Stimulated activated CD8-positive, alpha-beta memory T cell treated with anti-CD3 and anti-CD28 coated beads, Interleukin-2, amount 100 ng/mL, for 48 hours (primary cell): ENCODE data around the gene MAP2K4.
"Not testable (repeated sequence)": the region's sequence is repeated elsewhere in the genome, so short reads cannot be mapped to it uniquely, and the experiment has no call there.

Experiments used
- DNase-seq, 2 donors: peaks; one replicate each; pipeline ENCODE4 v3.0.0-alpha.2; 2020; ENCODE audit warnings: low read depth in 2 of 2

The MAP2K4 gene

DNA sequence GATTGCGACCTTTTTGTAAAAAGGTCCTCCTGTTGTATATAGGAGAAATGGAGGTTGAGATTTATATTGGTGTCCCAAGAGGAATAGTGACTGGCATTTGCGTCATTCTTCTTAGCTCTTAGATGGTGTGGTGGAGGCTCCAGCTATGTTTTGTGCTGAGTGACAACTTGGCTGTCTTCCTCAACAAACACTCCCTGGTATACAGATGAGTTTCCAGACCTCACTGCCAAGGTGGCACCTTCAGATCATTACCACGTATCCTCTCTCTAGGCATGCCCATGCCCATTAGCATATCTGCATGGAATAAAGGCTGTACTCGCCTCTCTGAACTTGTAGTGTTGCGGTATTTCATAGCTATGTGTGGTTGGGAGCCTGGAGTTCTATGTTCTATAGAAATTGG, 120.0 kb downstream of the MAP2K4 start:
- no peak for DNase-seq

DNA sequence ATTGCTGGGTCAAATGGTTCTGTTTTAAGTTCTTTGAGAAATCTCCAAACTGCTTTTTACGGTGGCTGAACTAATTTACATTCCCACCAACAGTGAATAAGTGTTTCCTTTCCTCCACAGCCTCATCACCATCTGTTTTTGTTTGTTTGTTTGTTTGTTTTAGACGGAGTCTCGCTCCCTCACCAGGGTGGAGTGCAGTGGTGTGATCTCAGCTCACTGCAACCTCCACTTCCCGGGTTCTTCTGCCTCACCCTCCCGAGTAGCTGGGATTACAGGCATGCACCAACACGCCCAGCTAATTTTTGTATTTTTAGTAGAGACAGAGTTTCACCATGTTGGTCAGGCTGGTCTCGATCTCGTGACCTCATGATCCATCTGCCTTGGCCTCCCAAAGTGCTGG, 141.5 kb downstream of the MAP2K4 start:
- not testable (repeated sequence) for DNase-seq

DNA sequence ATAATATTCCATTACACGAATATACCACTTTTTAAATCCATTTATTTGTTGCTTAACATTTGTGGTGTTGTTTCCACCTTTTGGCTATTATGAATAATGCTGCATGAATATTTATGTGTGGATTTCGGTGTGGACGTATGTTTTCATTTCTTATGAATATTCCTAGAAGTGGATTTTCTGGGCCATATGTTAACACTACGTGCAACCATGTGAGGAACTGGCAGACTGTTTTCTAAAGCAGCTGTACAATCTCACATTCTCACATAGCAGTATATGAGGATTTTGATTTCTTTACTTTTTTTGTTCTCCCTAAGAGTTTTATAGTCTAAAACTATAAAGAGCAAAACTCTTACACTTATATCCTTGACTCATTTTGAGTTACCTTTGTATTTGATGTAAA, 143.4 kb downstream of the MAP2K4 start:
- DNase-seq = no peak

GRCh38 chr17:12178644-12179330, 158.1 kb downstream of the MAP2K4 start:
- no peak for DNase-seq

DNA sequence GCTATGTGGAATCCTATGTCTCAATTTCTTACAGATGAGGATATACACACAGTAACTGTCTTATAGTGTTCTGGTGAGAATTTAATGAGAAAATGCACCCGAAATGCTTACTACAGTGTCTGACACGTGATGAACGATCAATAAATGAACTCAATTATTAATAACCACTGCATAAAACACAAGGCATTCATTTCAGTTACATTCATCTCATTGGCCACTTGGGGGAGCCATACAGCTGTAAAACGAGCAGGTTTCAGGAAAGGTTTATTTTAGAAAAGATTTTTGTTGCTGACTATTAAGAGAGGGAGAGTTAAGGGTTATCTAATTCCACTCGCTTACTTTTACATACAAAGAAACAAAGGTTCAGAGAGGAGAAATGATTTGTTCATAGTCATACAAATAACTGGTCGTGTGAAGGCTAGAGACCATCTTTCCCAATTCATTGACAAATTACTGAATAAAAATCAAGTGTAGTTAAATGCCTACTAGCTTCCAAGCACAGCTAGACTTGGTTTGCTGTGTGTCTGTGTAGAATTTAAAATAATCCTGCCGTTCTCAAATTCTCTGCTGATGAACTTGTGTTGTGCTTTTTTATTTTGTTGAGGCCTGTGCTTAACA, 160.1 kb downstream of the MAP2K4 start:
- DNase-seq = no peak

DNA sequence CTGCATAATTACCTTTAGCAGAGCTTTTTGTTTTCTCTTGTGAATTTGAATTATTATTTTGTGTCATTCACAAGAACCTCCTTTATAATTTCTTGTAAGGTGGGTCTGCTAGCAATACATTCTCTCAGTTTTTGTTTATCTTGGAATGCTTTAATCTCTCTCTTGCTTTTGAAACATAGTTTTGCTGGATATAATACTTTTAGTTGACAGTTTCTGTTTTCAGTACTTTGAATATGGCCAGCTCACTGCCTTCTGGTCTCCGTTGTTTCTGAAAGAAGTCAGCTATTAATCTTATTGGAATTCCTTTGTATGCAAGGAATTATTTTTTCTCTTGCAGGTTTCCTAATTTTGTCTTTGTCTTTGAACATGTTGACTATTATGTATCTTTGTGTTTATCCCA, 167.0 kb downstream of the MAP2K4 start:
- DNase-seq = no peak

DNA sequence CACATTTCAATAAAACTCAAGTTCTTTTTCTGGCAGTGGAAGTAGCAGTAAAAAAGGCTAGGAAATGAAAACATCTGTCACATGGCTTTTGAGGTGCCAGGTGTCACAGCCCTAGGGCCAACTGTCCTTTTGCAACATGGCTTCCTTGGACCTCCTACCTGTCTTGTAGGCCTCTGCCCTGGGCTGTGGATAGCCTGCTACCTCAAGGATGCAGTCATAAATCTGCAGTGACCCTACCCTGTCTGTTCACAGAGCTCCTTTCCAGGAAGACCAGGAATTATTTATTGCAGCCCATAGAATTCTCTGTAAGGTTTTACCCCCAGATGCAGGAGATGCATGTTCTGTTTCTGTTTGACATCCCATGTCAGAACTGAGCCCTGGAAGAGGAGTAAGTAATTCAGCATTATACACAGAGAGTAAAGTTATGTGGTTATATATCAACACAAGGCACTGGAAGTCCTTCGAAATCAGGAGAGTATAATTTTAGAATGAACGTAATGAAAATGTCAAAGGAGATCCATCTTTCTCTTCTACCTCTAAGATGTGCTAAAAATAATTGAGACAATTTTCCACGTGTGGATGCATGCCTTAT, 172.6 kb downstream of the MAP2K4 start:
- DNase-seq = no peak
